GM18909 (cell line): Measurements from ENCODE around the gene ADAMTS16.

Experiments used
- ATAC-seq: cut with Tn5 transposase; IDR thresholded peaks from one replicate; pipeline ENCODE4 v1.9.1; 2021; ENCODE audit warnings: mild to moderate bottlenecking; ENCODE audit not compliant: unreplicated experiment, poor library complexity

ADAMTS16 gene

GRCh38 chr5:5275211-5275610 is 135.1 kb downstream of the ADAMTS16 start:
- no peak for ATAC-seq

GRCh38 chr5:5276430-5276829 is 136.3 kb downstream of the ADAMTS16 start:
- no peak for ATAC-seq

GRCh38 chr5:5276951-5277517 is 136.9 kb downstream of the ADAMTS16 start:
- no peak for ATAC-seq

GRCh38 chr5:5278201-5278814 is 138.2 kb downstream of the ADAMTS16 start:
- ATAC-seq, result no peak

- no peak for ATAC-seq
Measured at GRCh38 chr5:5278815-5279381, 138.8 kb downstream of the ADAMTS16 start.

- no peak for ATAC-seq
Measured at GRCh38 chr5:5285906-5286305, 145.8 kb downstream of the ADAMTS16 start.

GRCh38 chr5:5287419-5287818 is 147.3 kb downstream of the ADAMTS16 start:
- ATAC-seq, result no peak

- no peak for ATAC-seq
Measured at GRCh38 chr5:5288201-5288600, 148.1 kb downstream of the ADAMTS16 start.

- no peak for ATAC-seq
Measured at GRCh38 chr5:5289537-5289936, 149.4 kb downstream of the ADAMTS16 start.

GRCh38 chr5:5290674-5291334 is 150.7 kb downstream of the ADAMTS16 start:
- ATAC-seq, result no peak

GRCh38 chr5:5291357-5291756 is 151.2 kb downstream of the ADAMTS16 start:
- ATAC-seq, result no peak

- ATAC-seq, result no peak
Measured at GRCh38 chr5:5293029-5293428, 152.9 kb downstream of the ADAMTS16 start.

GRCh38 chr5:5294429-5294828 is 154.3 kb downstream of the ADAMTS16 start:
- ATAC-seq, result no peak

- ATAC-seq, result no peak
Measured at GRCh38 chr5:5295351-5295750, 155.2 kb downstream of the ADAMTS16 start.

- no peak for ATAC-seq
Measured at GRCh38 chr5:5296051-5296450, 155.9 kb downstream of the ADAMTS16 start.

GRCh38 chr5:5297432-5298067 is 157.4 kb downstream of the ADAMTS16 start:
- no peak for ATAC-seq

- ATAC-seq, result no peak
Measured at GRCh38 chr5:5298068-5298633, 158.0 kb downstream of the ADAMTS16 start.

GRCh38 chr5:5298841-5299541 is 158.9 kb downstream of the ADAMTS16 start:
- ATAC-seq, result no peak

GRCh38 chr5:5301176-5301575 is 161.0 kb downstream of the ADAMTS16 start:
- ATAC-seq, result no peak

GRCh38 chr5:5302201-5302600 is 162.1 kb downstream of the ADAMTS16 start:
- ATAC-seq, result no peak
